Measurements from ENCODE around the gene DAP.

- no peak for TF ChIP-seq EZH2 (IDR thresholded peaks at IDR 0.05; ENCODE audit: insufficient read depth, poor library complexity, severe bottlenecking)
- no peak for TF ChIP-seq EZH2phosphoT487 (IDR thresholded peaks at IDR 0.05; ENCODE audit: insufficient read depth, low read depth)
These were observed 88.0 kb downstream of the DAP start for GRCh38 chr5:10673017-10673389.

All from GM23248 (cell line).